ENCODE results near the gene CFAP70.

CFAP70 gene

GRCh38 chr10:73405556-73405955, 46.9 kb upstream of the CFAP70 start:
- TF ChIP-seq EP300 (IDR thresholded peaks at IDR 0.05; ENCODE audit: borderline replicate concordance), result no peak
- no peak for TF ChIP-seq CEBPB (IDR thresholded peaks at IDR 0.05)
- no peak for TF ChIP-seq FOXM1 (IDR thresholded peaks at IDR 0.05; ENCODE audit: borderline replicate concordance, low read depth)
- TF ChIP-seq REST (IDR thresholded peaks at IDR 0.05; ENCODE audit: low read depth), result no peak
- no peak for TF ChIP-seq NFIC (IDR thresholded peaks at IDR 0.05)

GRCh38 chr10:73404690-73405089, 46.0 kb upstream of the CFAP70 start:
- TF ChIP-seq FOXM1 (IDR thresholded peaks at IDR 0.05; ENCODE audit: borderline replicate concordance, low read depth), result no peak
- no peak for TF ChIP-seq TAF1 (IDR thresholded peaks at IDR 0.05; ENCODE audit: low read depth)
- no peak for TF ChIP-seq CREB1 (IDR thresholded peaks at IDR 0.05; ENCODE audit: low read depth)
- TF ChIP-seq TEAD4 (IDR thresholded peaks at IDR 0.05), result no peak
- TF ChIP-seq REST (IDR thresholded peaks at IDR 0.05; ENCODE audit: low read depth), result no peak
- no peak for TF ChIP-seq RAD21 (IDR thresholded peaks at IDR 0.05; ENCODE audit: low read depth)
- no peak for TF ChIP-seq EP300 (IDR thresholded peaks at IDR 0.05; ENCODE audit: borderline replicate concordance)
- no peak for TF ChIP-seq USF1 (IDR thresholded peaks at IDR 0.05)
- no peak for TF ChIP-seq NFIC (IDR thresholded peaks at IDR 0.05)
- TF ChIP-seq ZBTB7A (IDR thresholded peaks at IDR 0.05; ENCODE audit: low read depth), result no peak
- no peak for TF ChIP-seq MAX (IDR thresholded peaks at IDR 0.05)
- TF ChIP-seq CEBPB (IDR thresholded peaks at IDR 0.05), result no peak

GRCh38 chr10:73401636-73402035, 43.0 kb upstream of the CFAP70 start:
- TF ChIP-seq CREB1 (IDR thresholded peaks at IDR 0.05; ENCODE audit: low read depth) (no peak), EGR1 (IDR thresholded peaks at IDR 0.05) (no peak), CEBPB (IDR thresholded peaks at IDR 0.05) (no peak), TCF12 (IDR thresholded peaks at IDR 0.05; ENCODE audit: low read depth) (no peak), FOXM1 (IDR thresholded peaks at IDR 0.05; ENCODE audit: borderline replicate concordance, low read depth) (no peak), EP300 (IDR thresholded peaks at IDR 0.05; ENCODE audit: borderline replicate concordance) (no peak), TEAD4 (IDR thresholded peaks at IDR 0.05) (no peak), NFIC (IDR thresholded peaks at IDR 0.05) (no peak), USF1 (IDR thresholded peaks at IDR 0.05) (no peak), REST (IDR thresholded peaks at IDR 0.05; ENCODE audit: low read depth) (no peak), TAF1 (IDR thresholded peaks at IDR 0.05; ENCODE audit: low read depth) (no peak), MAX (IDR thresholded peaks at IDR 0.05) (no peak), YY1 (IDR thresholded peaks at IDR 0.05; ENCODE audit: low read depth) (no peak)

- TF ChIP-seq NFIC (IDR thresholded peaks at IDR 0.05), result no peak
- TF ChIP-seq EGR1 (IDR thresholded peaks at IDR 0.05), result no peak
- no peak for TF ChIP-seq TCF12 (IDR thresholded peaks at IDR 0.05; ENCODE audit: low read depth)
- TF ChIP-seq FOXM1 (IDR thresholded peaks at IDR 0.05; ENCODE audit: borderline replicate concordance, low read depth), result no peak
- TF ChIP-seq TAF1 (IDR thresholded peaks at IDR 0.05; ENCODE audit: low read depth), result no peak
- no peak for TF ChIP-seq TEAD4 (IDR thresholded peaks at IDR 0.05)
- TF ChIP-seq USF1 (IDR thresholded peaks at IDR 0.05), result no peak
- TF ChIP-seq CREB1 (IDR thresholded peaks at IDR 0.05; ENCODE audit: low read depth), result no peak
- TF ChIP-seq MAX (IDR thresholded peaks at IDR 0.05), result no peak
- no peak for TF ChIP-seq CEBPB (IDR thresholded peaks at IDR 0.05)
- no peak for TF ChIP-seq EP300 (IDR thresholded peaks at IDR 0.05; ENCODE audit: borderline replicate concordance)
- TF ChIP-seq ZBTB7A (IDR thresholded peaks at IDR 0.05; ENCODE audit: low read depth), result no peak
- TF ChIP-seq RAD21 (IDR thresholded peaks at IDR 0.05; ENCODE audit: low read depth), result no peak
- TF ChIP-seq YY1 (IDR thresholded peaks at IDR 0.05; ENCODE audit: low read depth), result no peak
- no peak for TF ChIP-seq REST (IDR thresholded peaks at IDR 0.05; ENCODE audit: low read depth)
Measured at GRCh38 chr10:73399063-73399462, 40.4 kb upstream of the CFAP70 start.
